ENCODE results near the gene GABRA1.

The GABRA1 gene

GRCh38 chr5:161847941-161848391 is at the start of gene GABRA1:
Gene GABRA1, plus strand, starts transcription at chr5:161848120. Its CDS starts 2,691 bp downstream, at chr5:161850811.
- DNase-seq, result peak; percentile 75

- DNase-seq, result no peak
These were observed 48.6 kb upstream of the GABRA1 start for GRCh38 chr5:161799316-161799715.

DNA sequence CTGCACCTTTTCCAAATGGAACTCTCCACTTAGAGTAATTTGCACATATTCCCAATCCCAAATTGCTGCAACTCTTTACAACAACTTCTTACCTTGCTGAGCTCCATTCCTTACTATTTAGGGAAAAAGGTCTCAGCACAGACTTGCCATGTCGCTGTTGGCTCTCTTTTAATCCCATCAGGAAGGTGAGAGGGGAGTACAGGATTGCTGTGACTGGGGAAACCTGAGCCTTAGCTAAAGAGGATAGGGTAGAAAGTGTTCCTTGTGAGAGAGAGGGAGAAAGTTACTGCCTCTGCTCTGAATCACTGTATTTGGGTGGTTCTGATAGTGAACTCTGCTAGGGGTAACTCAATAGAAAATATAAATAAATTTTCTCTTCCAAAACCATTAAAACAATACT is 43.7 kb upstream of the GABRA1 start:
- DNase-seq, result no peak

DNA sequence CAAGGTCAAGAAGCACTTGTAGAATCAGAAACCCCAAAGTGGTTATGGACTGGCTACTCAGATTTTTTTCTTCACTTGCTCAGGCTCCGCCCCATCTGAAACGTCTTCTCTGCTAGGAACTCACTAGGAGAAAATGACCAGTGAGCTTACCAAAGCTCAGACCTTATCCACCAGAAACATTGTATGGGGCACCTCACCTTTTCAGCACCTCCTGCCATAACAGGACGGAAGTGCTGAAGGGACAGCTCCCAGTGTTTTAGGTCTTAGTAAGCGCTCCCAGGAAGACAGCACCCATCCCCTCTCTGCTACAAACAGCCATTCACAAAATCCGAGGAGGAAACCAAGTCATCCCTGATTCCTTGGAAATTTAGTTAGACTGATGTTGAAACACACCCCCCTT is 1.2 kb upstream of the GABRA1 start:
- peak; percentile 71 for DNase-seq

DNA sequence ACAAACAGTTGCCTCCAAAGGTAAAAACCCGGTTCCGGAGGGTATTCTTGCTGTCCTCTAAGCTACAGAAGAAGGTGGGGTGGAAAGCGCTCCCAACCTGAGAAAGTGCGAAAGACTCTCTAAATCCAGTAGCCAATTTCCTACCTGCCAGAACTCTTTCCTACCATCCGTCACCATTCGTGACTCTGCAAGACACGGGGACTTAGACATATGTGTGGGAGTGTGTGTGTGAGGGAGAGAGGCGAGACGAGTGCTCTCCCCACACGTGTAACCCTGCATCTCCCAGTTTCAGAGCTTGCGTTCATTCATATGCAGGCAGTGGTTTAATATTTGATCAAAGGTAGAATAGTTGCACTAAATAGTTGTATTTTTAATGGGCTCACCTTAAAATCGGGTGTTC is 473 bp upstream of the GABRA1 start:
- DNase-seq, result peak; percentile 67

- peak; percentile 54 for DNase-seq
These were observed 2.6 kb downstream of the GABRA1 start for GRCh38 chr5:161850491-161850890.

- peak; percentile 50 for DNase-seq
These were observed 3.9 kb downstream of the GABRA1 start for GRCh38 chr5:161851691-161852299.

DNA sequence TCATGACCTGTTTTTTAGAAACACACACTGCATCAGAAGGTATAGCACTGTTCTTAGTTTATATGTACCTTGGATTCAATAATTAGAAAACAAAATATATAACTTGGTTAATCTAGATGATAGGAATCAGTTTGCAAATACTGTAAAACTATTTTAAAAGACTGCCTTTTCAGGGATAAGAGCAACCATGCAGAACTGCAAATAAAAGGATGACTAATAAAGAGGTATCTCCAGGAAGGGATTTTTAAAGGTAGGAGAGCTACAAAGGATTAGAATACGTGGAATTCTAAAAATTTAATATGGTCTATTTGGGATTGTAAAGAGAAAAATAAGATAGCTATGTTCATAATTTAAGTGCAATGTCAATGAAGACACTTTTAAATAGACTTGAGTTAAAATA is 9.4 kb downstream of the GABRA1 start:
- peak; percentile 63 for DNase-seq

DNA sequence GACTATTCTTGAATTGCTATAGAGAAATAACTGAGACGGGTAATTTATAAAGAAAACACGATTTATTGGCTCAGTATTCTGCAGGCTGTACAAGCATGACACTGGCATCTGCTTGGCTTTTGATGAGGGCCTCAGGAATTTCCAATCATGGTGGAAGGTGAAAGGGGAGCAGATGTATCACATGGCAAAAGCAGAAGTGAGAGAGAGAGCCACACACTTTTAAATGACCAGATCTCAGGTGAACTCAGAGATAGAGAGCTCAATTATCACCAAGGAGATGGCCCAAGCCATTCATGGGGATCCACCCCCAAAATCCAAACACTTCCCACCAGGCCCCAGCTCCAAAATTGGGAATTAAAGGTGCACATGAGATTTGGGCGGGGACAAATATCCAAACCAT is 15.3 kb downstream of the GABRA1 start:
- no peak for DNase-seq

GRCh38 chr5:161863811-161864210 is 15.9 kb downstream of the GABRA1 start:
- DNase-seq, result no peak

DNA sequence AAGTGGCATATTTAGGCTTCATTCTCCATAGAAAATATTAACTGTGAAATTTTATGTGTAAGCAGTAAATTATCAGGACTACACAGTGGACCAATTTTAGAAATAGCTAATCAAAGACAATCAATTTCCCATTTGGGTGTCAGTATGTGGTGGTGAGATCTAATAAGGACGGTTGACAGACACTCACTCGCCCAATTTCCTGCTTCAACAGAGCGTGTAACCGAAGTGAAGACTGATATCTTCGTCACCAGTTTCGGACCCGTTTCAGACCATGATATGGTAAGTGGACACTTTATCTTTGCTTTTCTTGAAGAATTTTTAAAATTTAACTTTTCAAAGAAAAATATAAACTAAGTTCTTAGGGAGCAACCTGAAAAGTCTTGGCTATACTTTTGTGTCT is 17.6 kb downstream of the GABRA1 start:
- DNase-seq, result no peak

DNA sequence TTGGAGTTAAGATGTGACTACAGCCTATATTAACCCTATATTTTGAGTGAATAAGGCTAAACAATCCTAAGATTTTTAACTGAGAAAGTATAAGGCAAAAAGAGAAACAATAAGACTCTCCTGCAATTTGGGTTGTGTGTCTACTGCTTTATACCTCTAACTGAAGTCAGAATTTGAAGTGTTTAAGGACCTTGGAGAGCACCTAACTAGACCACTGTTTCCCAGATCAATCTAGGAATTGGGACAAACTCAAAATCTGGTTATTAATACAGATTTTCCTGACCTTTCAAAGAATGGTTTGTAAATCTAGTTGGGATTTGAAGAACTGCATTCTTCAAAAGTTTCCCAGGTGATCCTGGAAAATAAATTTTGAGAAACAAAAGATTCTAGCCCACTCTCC is 42.1 kb downstream of the GABRA1 start:
- peak; percentile 9 for DNase-seq

DNA sequence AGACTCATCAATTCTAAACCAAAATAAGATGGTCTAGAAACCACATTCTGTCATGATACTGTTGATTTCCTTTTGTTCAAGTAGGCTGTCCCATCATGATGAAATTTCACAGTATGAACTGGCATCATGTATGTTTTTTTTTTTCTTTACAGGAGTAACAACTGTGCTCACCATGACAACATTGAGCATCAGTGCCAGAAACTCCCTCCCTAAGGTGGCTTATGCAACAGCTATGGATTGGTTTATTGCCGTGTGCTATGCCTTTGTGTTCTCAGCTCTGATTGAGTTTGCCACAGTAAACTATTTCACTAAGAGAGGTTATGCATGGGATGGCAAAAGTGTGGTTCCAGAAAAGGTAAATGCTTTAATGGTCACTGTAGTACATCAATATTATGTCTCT is 47.6 kb downstream of the GABRA1 start:
- DNase-seq, result peak; percentile 7

- DNase-seq, result no peak
These were observed 49.1 kb downstream of the GABRA1 start for GRCh38 chr5:161897033-161897432.

DNA sequence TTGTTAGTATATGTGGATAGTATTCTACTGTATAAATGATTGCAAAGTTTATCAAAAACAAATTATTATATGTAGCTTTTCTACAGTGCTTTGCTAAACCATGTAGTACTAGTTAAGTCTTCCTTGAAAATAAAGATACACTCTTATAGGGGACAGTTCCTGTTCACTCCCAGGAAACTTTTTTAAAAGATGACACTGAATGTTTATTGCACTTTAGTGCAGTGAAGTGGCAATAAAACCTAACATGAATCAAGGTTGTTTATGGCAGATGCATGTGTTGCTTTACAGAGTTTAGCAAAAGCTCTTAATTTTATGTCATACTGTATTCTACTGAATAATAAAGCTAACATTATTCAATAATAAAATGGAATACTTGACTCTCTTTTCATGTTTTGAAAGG is 51.7 kb downstream of the GABRA1 start:
- DNase-seq, result no peak

DNA sequence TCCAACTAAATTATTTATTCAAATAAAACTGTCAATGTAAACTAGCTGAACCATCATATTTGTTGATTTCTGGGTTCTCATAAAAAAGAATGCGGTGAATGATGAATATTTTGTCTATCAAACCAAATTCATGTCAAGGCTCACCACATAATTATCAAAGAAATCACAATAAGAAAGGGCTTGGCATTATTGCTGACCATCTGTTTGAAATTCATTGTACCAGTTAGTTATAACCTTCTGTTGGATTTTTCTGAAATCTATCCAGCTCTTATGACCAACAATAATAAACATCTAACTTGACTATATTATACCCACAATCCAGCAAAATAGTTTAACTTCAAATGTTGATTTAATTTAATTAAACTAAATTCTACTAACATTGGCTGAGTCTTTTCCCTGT is 53.1 kb downstream of the GABRA1 start:
- no peak for DNase-seq

DNA sequence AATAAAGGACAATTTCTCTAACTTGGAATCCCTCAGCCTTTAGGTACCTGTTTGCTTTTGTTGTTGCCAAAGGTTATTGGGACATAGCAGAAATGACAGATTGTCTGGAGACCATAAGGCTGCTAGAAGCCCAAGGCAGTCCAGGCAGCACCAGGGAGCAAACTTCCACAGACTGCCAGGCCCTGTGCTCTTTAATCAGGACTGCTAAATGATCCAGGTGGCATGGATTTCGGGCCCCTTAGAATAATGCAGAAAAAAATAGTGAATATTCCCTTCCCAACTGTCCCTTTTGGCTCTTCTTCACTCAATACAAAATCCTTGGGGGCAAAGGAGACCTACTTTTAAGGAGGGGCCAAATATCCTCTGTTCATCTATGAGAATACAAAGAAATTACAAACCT is 73.9 kb downstream of the GABRA1 start:
- DNase-seq, result no peak

DNA sequence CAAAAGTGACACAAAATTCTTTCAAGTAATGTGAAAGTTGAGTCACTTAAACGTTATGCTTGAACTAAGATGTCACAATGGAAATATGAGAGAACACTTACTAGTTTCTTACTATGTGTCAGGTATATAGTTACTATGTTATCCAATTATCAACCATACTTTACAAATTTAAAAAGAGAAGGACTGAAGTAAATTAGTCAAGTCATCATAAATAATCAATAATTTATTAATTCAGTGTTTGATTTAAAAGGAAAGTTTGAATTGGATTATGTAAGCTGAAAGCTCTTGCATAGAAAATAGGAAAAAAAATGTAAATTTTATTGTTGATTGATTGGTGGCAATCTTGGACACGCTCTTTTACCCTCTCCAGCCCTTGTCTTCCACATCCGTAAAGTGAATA is 76.3 kb downstream of the GABRA1 start:
- no peak for DNase-seq

DNA sequence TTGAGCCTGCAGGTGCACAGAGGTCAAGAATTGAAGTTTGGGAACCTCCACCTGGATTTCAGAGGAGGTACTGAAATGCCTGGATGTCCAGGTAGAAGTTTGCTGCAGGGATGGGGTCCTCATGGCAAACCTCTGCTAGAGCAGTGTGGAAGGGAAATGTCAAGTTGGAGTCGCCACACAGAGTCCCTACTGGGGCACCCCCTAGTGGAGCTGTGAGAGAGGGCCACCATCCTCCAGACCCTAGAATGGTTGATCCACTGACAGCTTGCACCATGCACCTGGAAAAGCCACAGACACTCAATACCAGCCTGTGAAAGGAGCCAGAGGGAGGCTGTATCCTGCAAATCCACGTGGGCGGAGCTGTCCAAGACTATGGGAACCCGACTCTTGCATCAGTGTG is 78.0 kb downstream of the GABRA1 start:
- peak; percentile 27 for DNase-seq

DNA sequence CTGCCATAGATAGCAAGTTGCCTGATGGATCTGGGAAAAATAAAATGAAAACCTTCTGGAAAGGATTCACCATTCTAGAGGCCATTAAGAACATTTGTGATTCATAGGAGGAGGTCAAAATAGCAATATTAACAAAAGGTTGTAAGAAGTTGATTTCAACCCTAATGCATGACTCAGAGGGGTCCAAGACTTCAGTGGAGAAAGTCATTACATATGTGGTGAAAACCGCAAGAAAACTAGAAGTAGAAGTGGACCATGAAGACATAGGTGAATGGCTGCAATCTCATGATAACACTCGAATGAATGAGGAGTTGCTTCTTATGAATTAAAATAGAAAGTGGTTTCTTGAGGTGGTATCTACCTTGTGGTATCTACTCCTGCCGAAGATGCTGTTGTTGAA is 86.6 kb downstream of the GABRA1 start:
- DNase-seq, result no peak

- peak; percentile 47 for DNase-seq
These were observed 97.1 kb downstream of the GABRA1 start for GRCh38 chr5:161944974-161945373.

GRCh38 chr5:161946911-161947310 is 99.0 kb downstream of the GABRA1 start:
- DNase-seq, result no peak

Measured in DMS53 (cell line).